GM12878 (cell line): ENCODE data around the gene CNTD1.

ENCODE experiments used
- CTCF ChIP-seq, 3 experiments: IDR thresholded peaks in 2 of 3; conservative IDR thresholded peaks in 1 of 3; 2 replicates each; pipeline ENCODE4 v1.5.1; 2011; ENCODE audit warnings: low read depth in 3 of 3, low read length in 3 of 3, mild to moderate bottlenecking in 3 of 3, control low read depth in 2 of 3, moderate library complexity in 2 of 3, inconsistent platforms in 1 of 3, mixed read lengths in 1 of 3; ENCODE audit not compliant: control insufficient read depth in 2 of 3, insufficient read depth in 1 of 3; ENCODE audit errors: extremely low read depth in 1 of 3
- EZH2 ChIP-seq: IDR thresholded peaks from 2 replicates; pipeline ENCODE4 v1.6.1; 2012; ENCODE audit warnings: low read depth, mild to moderate bottlenecking, control low read depth, inconsistent platforms, low read length, borderline replicate concordance; ENCODE audit not compliant: control insufficient read depth
- GABPA ChIP-seq: IDR thresholded peaks from 2 replicates; pipeline ENCODE4 v1.6.1; 2014; ENCODE audit warnings: antibody characterized with exemption, low read depth, mild to moderate bottlenecking, inconsistent platforms
- IRF3 ChIP-seq: fragments of 450-650 bp; IDR thresholded peaks from 2 replicates; pipeline ENCODE4 v1.6.1; 2014; ENCODE audit warnings: mild to moderate bottlenecking
- NR2C2 ChIP-seq: IDR thresholded peaks from 2 replicates; pipeline ENCODE4 v1.6.1; 2011; ENCODE audit warnings: borderline replicate concordance, low read depth; ENCODE audit not compliant: control insufficient read depth, insufficient read length
- REST ChIP-seq: IDR thresholded peaks from 2 replicates; pipeline ENCODE4 v1.6.1; 2012; ENCODE audit warnings: mild to moderate bottlenecking, low read depth, low read length
- ZNF274 ChIP-seq: IDR thresholded peaks from one replicate; pipeline ENCODE4 v1.8.0; 2011; ENCODE audit not compliant: insufficient read length, insufficient read depth

GRCh38 chr17:42857389-42857788 lies 58.7 kb downstream of the CNTD1 start:
- no peak for TF ChIP-seq NR2C2
- no peak for TF ChIP-seq REST
- TF ChIP-seq CTCF (IDR thresholded peaks at IDR 0.05 in 2 of 3, conservative IDR thresholded peaks at IDR 0.05 in 1 of 3; ENCODE audit: control insufficient read depth in 2 of 3, extremely low read depth in 1 of 3, insufficient read depth in 1 of 3, low read depth in 3 of 3, low read length in 3 of 3), result no peak
- no peak for TF ChIP-seq GABPA
- TF ChIP-seq ZNF274, result no peak
- no peak for TF ChIP-seq EZH2
- no peak for TF ChIP-seq IRF3
